Measurements from ENCODE around the gene ZNF407. TPM values are rescaled to one million over a fixed set of nuclear protein-coding genes. Genes with fewer than 3 reads are reported as not detected.

ZNF407 gene
- total RNA-seq, 1 donor from 2014 or later: 19.8 TPM

- peaks cover 25% of the 10 kb centered on the region for H3K36me3 Mint-ChIP-seq (ENCODE audit: low read depth)
- H3K4me3 Mint-ChIP-seq: no peak overlapping the region
- intact Hi-C loops (cut with micrococcal nuclease): no loop called here
- peaks cover 9% of the 10 kb centered on the region for H3K4me1 Mint-ChIP-seq (ENCODE audit: low read depth)
- no peaks in the 10 kb centered on the region for H3K9me3 Mint-ChIP-seq
- DNase-seq (ENCODE audit: low spot score): no peak
- no peaks in the 10 kb centered on the region for H3K27me3 Mint-ChIP-seq (ENCODE audit: insufficient read depth)
- no peak overlapping the region for H3K27ac Mint-ChIP-seq
Measured at GRCh38 chr18:74638210-74638609, 40.5 kb downstream of the ZNF407 start.

- Mint-ChIP-seq H3K4me3 (no peak overlapping the region), H3K36me3 (ENCODE audit: low read depth) (peaks cover 7% of the 10 kb centered on the region), H3K9me3 (no peaks in the 10 kb centered on the region), H3K27me3 (ENCODE audit: insufficient read depth) (no peaks in the 10 kb centered on the region), H3K4me1 (ENCODE audit: low read depth) (peaks cover 6% of the 10 kb centered on the region), H3K27ac (no peak overlapping the region)
- no peak for DNase-seq (ENCODE audit: low spot score)
- intact Hi-C loops (cut with micrococcal nuclease): no loop called here
Measured at GRCh38 chr18:74644713-74645112, 47.0 kb downstream of the ZNF407 start.

GRCh38 chr18:74645679-74646078, 48.0 kb downstream of the ZNF407 start:
- Mint-ChIP-seq H3K27me3 (ENCODE audit: insufficient read depth) (no peaks in the 10 kb centered on the region), H3K9me3 (no peaks in the 10 kb centered on the region), H3K4me1 (ENCODE audit: low read depth) (peaks cover 6% of the 10 kb centered on the region), H3K27ac (no peak overlapping the region), H3K4me3 (no peak overlapping the region), H3K36me3 (ENCODE audit: low read depth) (peaks cover 7% of the 10 kb centered on the region)
- intact Hi-C loops (cut with micrococcal nuclease): no loop called here
- no peak for DNase-seq (ENCODE audit: low spot score)

- no peak for DNase-seq (ENCODE audit: low spot score)
- intact Hi-C loops (cut with micrococcal nuclease): loop anchor here (1.0 to 10.0 kb wide), 4 partner anchors 311 to 1698 kb away; partner anchors contain the start of gene PTGR3
- H3K4me3 Mint-ChIP-seq: no peak overlapping the region
- peaks cover 2% of the 10 kb centered on the region for H3K36me3 Mint-ChIP-seq (ENCODE audit: low read depth)
- H3K4me1 Mint-ChIP-seq (ENCODE audit: low read depth): no peaks in the 10 kb centered on the region
- no peaks in the 10 kb centered on the region for H3K27me3 Mint-ChIP-seq (ENCODE audit: insufficient read depth)
- H3K27ac Mint-ChIP-seq: no peak overlapping the region
- no peaks in the 10 kb centered on the region for H3K9me3 Mint-ChIP-seq
Measured at GRCh38 chr18:74651327-74652128, 53.9 kb downstream of the ZNF407 start.

- H3K4me3 Mint-ChIP-seq: no peak overlapping the region
- intact Hi-C loops (cut with micrococcal nuclease): loop anchor here (1.0 to 10.0 kb wide), 4 partner anchors 310 to 1697 kb away; partner anchors contain the start of gene PTGR3
- no peaks in the 10 kb centered on the region for H3K9me3 Mint-ChIP-seq
- H3K27me3 Mint-ChIP-seq (ENCODE audit: insufficient read depth): no peaks in the 10 kb centered on the region
- no peak for DNase-seq (ENCODE audit: low spot score)
- peaks cover 2% of the 10 kb centered on the region for H3K36me3 Mint-ChIP-seq (ENCODE audit: low read depth)
- no peaks in the 10 kb centered on the region for H3K4me1 Mint-ChIP-seq (ENCODE audit: low read depth)
- no peak overlapping the region for H3K27ac Mint-ChIP-seq
Measured at GRCh38 chr18:74652392-74652988, 54.8 kb downstream of the ZNF407 start.

- Mint-ChIP-seq H3K9me3 (no peaks in the 10 kb centered on the region), H3K36me3 (ENCODE audit: low read depth) (no peaks in the 10 kb centered on the region), H3K27ac (no peak overlapping the region), H3K4me1 (ENCODE audit: low read depth) (no peaks in the 10 kb centered on the region), H3K4me3 (no peak overlapping the region), H3K27me3 (ENCODE audit: insufficient read depth) (no peaks in the 10 kb centered on the region)
- no peak for DNase-seq (ENCODE audit: low spot score)
- intact Hi-C loops (cut with micrococcal nuclease): loop anchor here (10.0 kb wide), 1 partner anchor 550 kb away; the partner anchor contains the start of gene PTGR3
Measured at GRCh38 chr18:74654638-74655037, 57.0 kb downstream of the ZNF407 start.

- H3K36me3 Mint-ChIP-seq (ENCODE audit: low read depth): no peaks in the 10 kb centered on the region
- no peaks in the 10 kb centered on the region for H3K9me3 Mint-ChIP-seq
- no peak overlapping the region for H3K4me3 Mint-ChIP-seq
- H3K4me1 Mint-ChIP-seq (ENCODE audit: low read depth): no peaks in the 10 kb centered on the region
- no peak for DNase-seq (ENCODE audit: low spot score)
- intact Hi-C loops (cut with micrococcal nuclease): no loop called here
- H3K27ac Mint-ChIP-seq: no peak overlapping the region
- no peaks in the 10 kb centered on the region for H3K27me3 Mint-ChIP-seq (ENCODE audit: insufficient read depth)
Measured at GRCh38 chr18:74661008-74661407, 63.3 kb downstream of the ZNF407 start.

- intact Hi-C loops (cut with micrococcal nuclease): no loop called here
- H3K36me3 Mint-ChIP-seq (ENCODE audit: low read depth): no peaks in the 10 kb centered on the region
Measured at GRCh38 chr18:74661691-74662090, 64.0 kb downstream of the ZNF407 start.

GRCh38 chr18:74662622-74663021, 65.0 kb downstream of the ZNF407 start:
- H3K4me1 Mint-ChIP-seq (ENCODE audit: low read depth): no peaks in the 10 kb centered on the region
- H3K27ac Mint-ChIP-seq: no peak overlapping the region
- H3K9me3 Mint-ChIP-seq: no peaks in the 10 kb centered on the region
- H3K4me3 Mint-ChIP-seq: no peak overlapping the region
- DNase-seq (ENCODE audit: low spot score): no peak
- intact Hi-C loops (cut with micrococcal nuclease): no loop called here
- no peaks in the 10 kb centered on the region for H3K27me3 Mint-ChIP-seq (ENCODE audit: insufficient read depth)
- no peaks in the 10 kb centered on the region for H3K36me3 Mint-ChIP-seq (ENCODE audit: low read depth)

More at GRCh38 chr18:74661691-74662090, 64.0 kb downstream of the ZNF407 start:
- no peak for DNase-seq (ENCODE audit: low spot score)
- H3K9me3 Mint-ChIP-seq: no peaks in the 10 kb centered on the region
- no peaks in the 10 kb centered on the region for H3K4me1 Mint-ChIP-seq (ENCODE audit: low read depth)
- H3K4me3 Mint-ChIP-seq: no peak overlapping the region
- H3K27me3 Mint-ChIP-seq (ENCODE audit: insufficient read depth): no peaks in the 10 kb centered on the region
- no peak overlapping the region for H3K27ac Mint-ChIP-seq

- no peaks in the 10 kb centered on the region for H3K36me3 Mint-ChIP-seq (ENCODE audit: low read depth)
- H3K4me3 Mint-ChIP-seq: no peak overlapping the region
- intact Hi-C loops (cut with micrococcal nuclease): no loop called here
- H3K27me3 Mint-ChIP-seq (ENCODE audit: insufficient read depth): no peaks in the 10 kb centered on the region
- H3K4me1 Mint-ChIP-seq (ENCODE audit: low read depth): no peaks in the 10 kb centered on the region
- H3K9me3 Mint-ChIP-seq: no peaks in the 10 kb centered on the region
- no peak for DNase-seq (ENCODE audit: low spot score)
- H3K27ac Mint-ChIP-seq: no peak overlapping the region
Measured at GRCh38 chr18:74665346-74665745, 67.7 kb downstream of the ZNF407 start.

- intact Hi-C loops (cut with micrococcal nuclease): no loop called here
- Mint-ChIP-seq H3K9me3 (no peaks in the 10 kb centered on the region), H3K36me3 (ENCODE audit: low read depth) (no peaks in the 10 kb centered on the region), H3K4me3 (no peak overlapping the region), H3K27me3 (ENCODE audit: insufficient read depth) (no peaks in the 10 kb centered on the region), H3K27ac (no peak overlapping the region), H3K4me1 (ENCODE audit: low read depth) (no peaks in the 10 kb centered on the region)
- no peak for DNase-seq (ENCODE audit: low spot score)
Measured at GRCh38 chr18:74665905-74666304, 68.2 kb downstream of the ZNF407 start.

- DNase-seq (ENCODE audit: low spot score): no peak
- H3K9me3 Mint-ChIP-seq: no peaks in the 10 kb centered on the region
Measured at GRCh38 chr18:74669136-74669798, 71.6 kb downstream of the ZNF407 start.

GRCh38 chr18:74672371-74672770, 74.7 kb downstream of the ZNF407 start:
- Mint-ChIP-seq H3K36me3 (ENCODE audit: low read depth) (peaks cover 4% of the 10 kb centered on the region), H3K27me3 (ENCODE audit: insufficient read depth) (no peaks in the 10 kb centered on the region), H3K9me3 (no peaks in the 10 kb centered on the region), H3K4me3 (no peak overlapping the region), H3K4me1 (ENCODE audit: low read depth) (no peaks in the 10 kb centered on the region), H3K27ac (no peak overlapping the region)
- intact Hi-C loops (cut with micrococcal nuclease): no loop called here
- no peak for DNase-seq (ENCODE audit: low spot score)

More at GRCh38 chr18:74669136-74669798, 71.6 kb downstream of the ZNF407 start:
- Mint-ChIP-seq H3K27ac (no peak overlapping the region), H3K4me3 (no peak overlapping the region), H3K27me3 (ENCODE audit: insufficient read depth) (no peaks in the 10 kb centered on the region), H3K4me1 (ENCODE audit: low read depth) (no peaks in the 10 kb centered on the region), H3K36me3 (ENCODE audit: low read depth) (no peaks in the 10 kb centered on the region)
- intact Hi-C loops (cut with micrococcal nuclease): no loop called here

Data from activated T-helper 1 cell treated with anti-CD3 and anti-CD28 coated beads, Interleukin-12 subunit alpha, Interleukin-12 subunit beta, Interleukin-2, Interleukin-4 antibody, amounts not matched to agents 30 ng/mL and 10 ng/mL and 1 ng/mL, durations not matched to agents 14 hours and 24 hours and 36 hours (primary cell).